Right forelimb (tissue), 1 donor: ENCODE results near the gene SH3RF1.

ENCODE experiments used
- DNase-seq: peaks from one replicate; pipeline ENCODE4 v3.0.0-alpha.2; 2018

The SH3RF1 gene

GRCh38 chr4:169059306-169060211 is 211.2 kb downstream of the SH3RF1 start:
- DNase-seq, result no peak

GRCh38 chr4:169058312-169058711 is 212.4 kb downstream of the SH3RF1 start:
- no peak for DNase-seq

DNA sequence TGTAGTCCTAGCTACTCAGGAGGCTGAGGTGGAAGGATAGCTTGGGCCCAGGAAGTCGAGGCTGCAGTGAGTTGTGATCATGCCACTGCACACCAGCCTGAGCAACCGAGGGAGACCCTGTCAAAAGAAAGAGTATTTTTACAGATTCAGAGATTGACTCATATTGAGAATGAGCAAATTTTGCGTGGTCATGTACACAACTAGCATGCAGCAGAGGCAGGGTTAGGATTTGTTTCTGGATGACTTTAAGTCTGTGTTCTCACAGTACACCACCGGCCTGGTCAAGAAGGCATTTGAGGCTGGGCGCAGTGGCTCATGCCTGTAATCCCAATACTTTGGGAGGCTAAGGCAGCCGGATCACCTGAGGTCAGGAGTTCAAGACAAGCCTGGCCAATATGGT is 215.9 kb downstream of the SH3RF1 start:
- DNase-seq, result no peak

DNA sequence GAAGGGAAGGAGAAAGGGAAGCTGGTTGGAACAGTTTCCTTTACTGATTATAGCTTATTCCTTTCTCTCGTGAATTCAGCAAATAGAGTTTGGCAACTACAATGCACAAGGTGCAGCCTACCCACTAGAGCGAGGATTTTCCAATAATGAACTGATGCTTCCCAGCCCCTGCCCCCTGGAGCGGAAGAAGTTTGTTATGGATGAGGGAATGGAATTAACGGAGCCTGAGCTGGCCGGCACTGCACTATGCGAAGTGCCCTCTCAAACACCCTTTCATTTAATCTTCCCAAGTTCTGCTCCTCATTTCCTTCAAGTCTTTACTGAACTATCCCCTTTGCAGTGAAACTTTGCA is 218.2 kb downstream of the SH3RF1 start:
- DNase-seq, result peak; percentile 75

DNA sequence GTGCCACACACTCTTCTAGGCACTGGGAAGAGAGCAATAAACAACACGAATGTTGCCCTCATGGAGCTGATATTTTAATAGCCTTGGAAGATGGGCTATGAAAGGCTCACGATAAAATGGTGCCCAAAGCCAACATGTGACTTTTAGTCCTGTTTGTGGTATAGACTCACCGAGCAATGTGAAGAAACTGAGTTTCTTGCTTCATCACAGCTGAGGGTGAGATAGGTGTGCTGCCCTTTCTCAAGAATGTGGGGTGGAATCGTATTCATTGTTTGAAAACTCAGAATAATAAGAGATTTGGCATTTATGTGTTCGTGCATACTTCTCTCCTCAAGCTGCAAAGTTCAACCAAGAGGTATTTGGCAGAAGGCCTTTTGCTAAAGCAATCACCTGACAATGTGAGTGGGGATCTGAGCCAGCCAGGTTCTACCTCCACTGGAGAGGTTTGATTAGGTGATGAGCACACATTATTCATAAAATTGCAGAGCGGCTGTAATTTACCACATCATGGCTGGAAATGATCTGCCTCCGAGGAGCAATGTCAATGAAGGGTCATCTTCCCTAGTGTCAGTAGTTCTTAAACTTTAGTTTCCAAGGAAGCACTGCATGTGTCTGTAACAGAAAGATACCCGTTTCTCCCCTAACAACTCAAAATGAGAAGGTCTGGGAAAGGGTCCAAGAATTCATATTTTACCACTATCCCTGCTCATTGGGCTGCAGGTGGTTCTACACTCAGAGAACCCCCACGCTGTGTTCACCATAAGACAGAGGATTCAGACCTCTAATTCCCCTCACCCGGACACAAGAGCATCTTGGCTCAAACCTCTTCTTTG is 218.8 kb downstream of the SH3RF1 start:
- no peak for DNase-seq

DNA sequence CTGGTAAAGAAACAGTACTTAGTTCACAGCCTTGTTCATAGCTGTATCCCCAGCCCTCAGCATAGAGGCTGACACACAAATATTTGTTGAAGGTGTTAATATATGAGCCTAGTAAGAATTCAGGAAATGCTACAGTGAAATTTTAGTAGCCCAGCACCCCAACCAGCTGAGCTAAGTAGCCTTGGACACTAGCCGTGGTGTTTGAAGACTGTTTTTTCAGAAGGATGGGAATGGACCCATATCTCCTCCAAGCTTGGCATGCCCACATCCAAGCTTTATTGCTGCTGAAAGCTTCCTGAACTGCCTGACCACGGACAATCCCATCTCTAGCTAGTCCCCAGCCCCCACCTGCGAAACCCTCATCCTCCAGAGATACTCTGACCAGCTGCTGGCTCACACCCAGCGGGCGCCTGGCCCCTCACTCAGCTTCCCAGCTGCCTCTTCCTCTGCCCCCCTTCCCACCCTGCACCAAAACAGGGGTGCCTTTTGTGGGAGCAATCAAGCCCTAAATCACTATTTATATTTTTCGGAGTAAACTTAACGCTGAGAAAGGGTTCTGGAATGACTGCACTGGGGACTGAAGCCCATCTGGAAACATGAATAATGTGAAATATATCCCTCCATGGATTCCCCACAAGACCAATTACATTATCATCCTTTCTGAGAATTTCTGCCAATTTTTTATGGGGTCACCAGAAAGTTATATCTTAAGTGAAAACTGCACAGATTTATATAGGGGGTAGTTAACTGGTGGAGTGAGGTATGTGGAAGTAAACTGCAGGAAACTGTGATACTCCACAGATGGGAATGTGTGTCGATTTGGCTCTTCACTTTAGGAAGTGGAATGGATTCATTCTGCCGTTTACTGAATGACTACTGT is 219.6 kb downstream of the SH3RF1 start:
- peak; percentile 66 for DNase-seq

DNA sequence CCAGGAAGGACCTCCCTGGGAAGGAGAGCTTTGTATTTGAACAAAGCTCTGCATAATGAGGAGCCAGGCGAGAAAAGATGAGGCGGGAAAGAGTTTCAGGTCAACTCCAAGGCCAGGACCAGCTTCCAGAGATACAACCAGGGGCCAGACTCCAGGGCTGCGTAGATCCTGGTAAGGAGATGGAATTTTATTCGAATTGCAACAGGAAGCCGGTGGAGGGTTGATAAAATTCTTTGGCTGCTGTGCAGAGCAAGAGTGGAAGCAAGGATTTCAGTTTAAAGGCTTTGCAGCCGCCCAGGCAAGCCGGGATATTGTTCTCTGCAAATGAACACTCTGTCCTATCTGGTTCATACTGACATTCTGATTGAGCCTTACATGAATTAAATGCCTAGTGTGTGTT is 220.5 kb downstream of the SH3RF1 start:
- no peak for DNase-seq

DNA sequence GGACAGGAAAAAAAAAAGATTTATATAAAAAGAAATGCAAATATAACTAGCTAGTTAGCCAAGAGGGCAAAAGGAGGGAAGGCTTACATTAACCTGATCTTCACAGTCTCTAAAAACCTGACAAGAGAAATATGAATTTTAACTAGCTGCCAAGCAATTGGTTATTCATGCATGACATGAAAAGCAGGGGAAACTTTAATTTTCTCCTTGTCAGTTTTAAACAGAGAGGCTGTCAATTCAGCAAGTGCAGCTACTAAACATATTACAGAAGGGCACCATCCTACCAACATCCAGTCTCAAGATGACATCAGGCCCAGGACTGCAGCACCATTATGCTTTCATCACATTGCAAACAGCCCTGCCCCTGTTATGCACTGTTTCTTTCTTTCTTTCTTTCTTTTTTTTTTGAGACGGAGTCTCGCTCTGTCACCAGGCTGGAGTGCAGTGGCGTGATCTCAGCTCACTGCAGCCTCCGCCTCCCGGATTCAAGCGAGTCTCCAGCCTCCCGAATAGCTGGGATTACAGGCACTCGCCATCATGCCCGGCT is 221.8 kb downstream of the SH3RF1 start:
- no peak for DNase-seq

- DNase-seq, result no peak
Observed at GRCh38 chr4:169047956-169048355, 222.8 kb downstream of the SH3RF1 start.

GRCh38 chr4:169045862-169046584 is 224.7 kb downstream of the SH3RF1 start:
- DNase-seq, result no peak

GRCh38 chr4:169044714-169045447 is 225.9 kb downstream of the SH3RF1 start:
- DNase-seq, result no peak
